MM.1S (cell line): Measurements from ENCODE around the gene CCDC107.

Experiments used
- CTCF ChIP-seq: fragments of 300-600 bp; sonication (generic); IDR thresholded peaks from 2 replicates; pipeline ENCODE4 v1.5.1; 2016; ENCODE audit warnings: antibody characterized with exemption, low read length, mixed read lengths
- EZH2 ChIP-seq: fragments of 300-600 bp; sonication (generic); optimal IDR thresholded peaks from 2 replicates; pipeline ENCODE3; 2017; ENCODE audit warnings: low read depth, mild to moderate bottlenecking, antibody characterized with exemption, low read length, mixed read lengths

- TF ChIP-seq CTCF (no peak), EZH2 (no peak)
Measured at GRCh38 chr9:35659340-35659739, 1.2 kb downstream of the CCDC107 start.
